BE2C (cell line): ENCODE data around the gene NXPH2.

Source experiments
- DNase-seq: peaks from one replicate; pipeline ENCODE4 v3.0.0-alpha.2; 2020
- H3K27me3 ChIP-seq: fragments of 250-450 bp; sonication (Bioruptor Pico); 2 replicates; pipeline ENCODE4 v1.5.1; 2020; ENCODE audit warnings: mild to moderate bottlenecking
- H3K36me3 ChIP-seq: fragments of 250-450 bp; sonication (Bioruptor Pico); 2 replicates; pipeline ENCODE4 v1.5.1; 2020; ENCODE audit warnings: mild to moderate bottlenecking
- H3K4me1 ChIP-seq: fragments of 250-450 bp; sonication (Bioruptor Pico); 2 replicates; pipeline ENCODE4 v1.5.1; 2020
- H3K4me3 ChIP-seq: 2 replicates; pipeline ENCODE4 v1.5.1; 2011; ENCODE audit warnings: low read depth, low read length
- H3K9me3 ChIP-seq: fragments of 250-450 bp; sonication (Bioruptor Pico); 2 replicates; pipeline ENCODE4 v1.5.1; 2020
- TF ChIP-seq, protein P1 (sequence below): IDR thresholded peaks from 2 replicates; pipeline ENCODE4 v1.5.1; 2012; ENCODE audit warnings: mild to moderate bottlenecking, low read depth, low read length

Gene NXPH2

DNA sequence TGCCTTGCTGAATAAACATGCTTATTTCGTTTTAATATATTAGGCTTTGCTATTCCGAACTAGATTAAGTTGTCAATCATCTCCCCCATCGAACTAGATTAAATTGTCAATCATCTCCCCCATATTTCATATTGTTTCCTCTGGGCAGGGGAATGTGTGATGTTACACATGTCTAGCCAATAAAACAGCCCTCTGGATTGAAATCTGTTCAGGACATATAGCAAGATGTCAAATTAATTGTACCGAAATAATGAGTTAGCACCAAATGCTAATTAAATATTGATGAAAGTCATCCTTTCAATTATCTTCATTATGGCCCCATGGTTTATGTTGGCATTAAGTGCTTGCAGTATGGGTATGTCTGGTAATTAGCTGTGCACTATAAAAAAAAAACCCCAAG is 143.1 kb downstream of the NXPH2 start:
- no peaks in the 10 kb centered on the region for H3K4me1 ChIP-seq
- H3K4me3 ChIP-seq = no peak overlapping the region
- no peak for DNase-seq
- no peaks in the 10 kb centered on the region for H3K27me3 ChIP-seq
- no peaks in the 10 kb centered on the region for H3K36me3 ChIP-seq
- H3K9me3 ChIP-seq = no peaks in the 10 kb centered on the region
- TF ChIP-seq, protein P1, sequence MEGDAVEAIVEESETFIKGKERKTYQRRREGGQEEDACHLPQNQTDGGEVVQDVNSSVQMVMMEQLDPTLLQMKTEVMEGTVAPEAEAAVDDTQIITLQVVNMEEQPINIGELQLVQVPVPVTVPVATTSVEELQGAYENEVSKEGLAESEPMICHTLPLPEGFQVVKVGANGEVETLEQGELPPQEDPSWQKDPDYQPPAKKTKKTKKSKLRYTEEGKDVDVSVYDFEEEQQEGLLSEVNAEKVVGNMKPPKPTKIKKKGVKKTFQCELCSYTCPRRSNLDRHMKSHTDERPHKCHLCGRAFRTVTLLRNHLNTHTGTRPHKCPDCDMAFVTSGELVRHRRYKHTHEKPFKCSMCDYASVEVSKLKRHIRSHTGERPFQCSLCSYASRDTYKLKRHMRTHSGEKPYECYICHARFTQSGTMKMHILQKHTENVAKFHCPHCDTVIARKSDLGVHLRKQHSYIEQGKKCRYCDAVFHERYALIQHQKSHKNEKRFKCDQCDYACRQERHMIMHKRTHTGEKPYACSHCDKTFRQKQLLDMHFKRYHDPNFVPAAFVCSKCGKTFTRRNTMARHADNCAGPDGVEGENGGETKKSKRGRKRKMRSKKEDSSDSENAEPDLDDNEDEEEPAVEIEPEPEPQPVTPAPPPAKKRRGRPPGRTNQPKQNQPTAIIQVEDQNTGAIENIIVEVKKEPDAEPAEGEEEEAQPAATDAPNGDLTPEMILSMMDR = no peak

GRCh38 chr2:138633049-138633448 is 147.1 kb downstream of the NXPH2 start:
- TF ChIP-seq, protein P1 = no peak

DNA sequence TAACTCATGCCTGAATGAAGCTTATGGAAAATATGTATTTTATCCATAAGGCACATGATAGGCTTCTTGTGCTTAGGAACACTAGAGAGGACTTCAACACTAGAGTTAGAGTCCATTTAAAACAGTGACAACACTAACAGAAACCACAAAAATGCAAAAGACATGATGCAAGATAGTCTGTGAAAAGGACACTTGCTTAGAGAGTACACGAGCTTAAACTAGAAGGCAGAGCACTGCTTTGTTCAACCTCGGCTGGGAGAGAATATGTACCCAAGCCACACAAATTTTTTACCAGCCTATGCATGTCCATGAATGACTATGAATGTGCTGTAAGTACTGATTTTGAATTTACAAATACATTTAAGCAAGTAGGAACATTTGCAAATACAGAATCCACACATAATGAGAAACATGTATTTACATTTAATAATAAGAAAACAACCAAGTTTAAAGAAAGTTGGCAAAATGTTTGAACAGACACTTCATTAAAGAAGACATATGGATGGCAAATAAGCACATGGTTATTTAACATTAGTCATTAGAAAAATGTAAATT is 148.0 kb downstream of the NXPH2 start:
- no peaks in the 10 kb centered on the region for H3K36me3 ChIP-seq
- H3K27me3 ChIP-seq = no peaks in the 10 kb centered on the region
- no peak overlapping the region for H3K4me3 ChIP-seq
- no peaks in the 10 kb centered on the region for H3K4me1 ChIP-seq
- DNase-seq = no peak
- TF ChIP-seq, protein P1 = no peak
- H3K9me3 ChIP-seq = no peaks in the 10 kb centered on the region

More at GRCh38 chr2:138633049-138633448, 147.1 kb downstream of the NXPH2 start:
- Histone ChIP-seq H3K27me3 (no peaks in the 10 kb centered on the region), H3K36me3 (no peaks in the 10 kb centered on the region), H3K9me3 (no peaks in the 10 kb centered on the region), H3K4me1 (no peaks in the 10 kb centered on the region), H3K4me3 (no peak overlapping the region)
- DNase-seq = no peak

DNA sequence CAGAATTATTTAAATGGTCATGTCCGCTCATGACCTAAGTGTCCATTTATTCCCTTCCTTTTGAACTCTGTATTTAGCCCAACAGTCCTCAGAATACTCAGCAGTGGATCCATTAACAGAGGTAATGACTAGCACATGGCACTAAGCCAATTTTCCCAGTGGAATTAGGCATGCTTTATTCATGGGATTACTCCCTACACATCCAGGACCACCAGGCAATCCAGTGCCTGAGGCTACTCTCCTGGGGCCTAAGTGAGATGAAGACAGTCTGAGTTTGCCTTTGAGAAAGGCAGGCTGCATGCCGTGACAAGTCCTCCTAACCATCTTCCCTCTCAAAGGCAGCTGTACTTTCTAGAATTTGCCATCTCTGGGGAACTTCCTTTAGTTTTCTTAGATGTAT is 150.0 kb downstream of the NXPH2 start:
- Histone ChIP-seq H3K36me3 (no peaks in the 10 kb centered on the region), H3K4me1 (no peaks in the 10 kb centered on the region), H3K4me3 (no peak overlapping the region), H3K27me3 (no peaks in the 10 kb centered on the region), H3K9me3 (no peaks in the 10 kb centered on the region)
- TF ChIP-seq, protein P1 = no peak
- DNase-seq = peak; percentile 50

GRCh38 chr2:138626148-138626547 is 154.0 kb downstream of the NXPH2 start:
- no peaks in the 10 kb centered on the region for H3K36me3 ChIP-seq
- H3K4me3 ChIP-seq = no peak overlapping the region
- no peaks in the 10 kb centered on the region for H3K4me1 ChIP-seq
- TF ChIP-seq, protein P1 = no peak
- DNase-seq = no peak
- H3K27me3 ChIP-seq = no peaks in the 10 kb centered on the region
- H3K9me3 ChIP-seq = no peaks in the 10 kb centered on the region

- Histone ChIP-seq H3K9me3 (no peaks in the 10 kb centered on the region), H3K4me3 (no peak overlapping the region), H3K36me3 (no peaks in the 10 kb centered on the region), H3K4me1 (no peaks in the 10 kb centered on the region), H3K27me3 (no peaks in the 10 kb centered on the region)
- no peak for DNase-seq
- TF ChIP-seq, protein P1 = no peak
Observed at GRCh38 chr2:138622613-138623012, 157.6 kb downstream of the NXPH2 start.
